ENCODE measurements around the gene ALDH3A1. TPM values are rescaled to one million over a fixed set of nuclear protein-coding genes. Genes with fewer than 3 reads are reported as not detected.

Gene ALDH3A1
- total and polyA plus RNA-seq, 9 of the 15 experiments (the other 6 are each of a cell fraction or from before 2014, with no cell fraction given), result not detected

- no peak for TF ChIP-seq BDP1 (IDR thresholded peaks at IDR 0.05; ENCODE audit: insufficient read depth, insufficient read length)
- TF ChIP-seq, protein P1, sequence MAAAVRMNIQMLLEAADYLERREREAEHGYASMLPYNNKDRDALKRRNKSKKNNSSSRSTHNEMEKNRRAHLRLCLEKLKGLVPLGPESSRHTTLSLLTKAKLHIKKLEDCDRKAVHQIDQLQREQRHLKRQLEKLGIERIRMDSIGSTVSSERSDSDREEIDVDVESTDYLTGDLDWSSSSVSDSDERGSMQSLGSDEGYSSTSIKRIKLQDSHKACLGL (CRISPR knock-in tag; IDR thresholded peaks at IDR 0.05; ENCODE audit: borderline replicate concordance, poor library complexity, severe bottlenecking), result no peak
- TF ChIP-seq MTF1 (CRISPR knock-in tag; IDR thresholded peaks at IDR 0.05; ENCODE audit: borderline replicate concordance), result no peak
- no peak for TF ChIP-seq TBL1XR1 (IDR thresholded peaks at IDR 0.05; ENCODE audit: low read length in 2 of 2)
- no peak for TF ChIP-seq U2AF2 (optimal IDR thresholded peaks at IDR 0.05; ENCODE audit: low read depth, low read length)
- TF ChIP-seq E2F3 (CRISPR knock-in tag; IDR thresholded peaks at IDR 0.05), result no peak
- TF ChIP-seq, protein P2, sequence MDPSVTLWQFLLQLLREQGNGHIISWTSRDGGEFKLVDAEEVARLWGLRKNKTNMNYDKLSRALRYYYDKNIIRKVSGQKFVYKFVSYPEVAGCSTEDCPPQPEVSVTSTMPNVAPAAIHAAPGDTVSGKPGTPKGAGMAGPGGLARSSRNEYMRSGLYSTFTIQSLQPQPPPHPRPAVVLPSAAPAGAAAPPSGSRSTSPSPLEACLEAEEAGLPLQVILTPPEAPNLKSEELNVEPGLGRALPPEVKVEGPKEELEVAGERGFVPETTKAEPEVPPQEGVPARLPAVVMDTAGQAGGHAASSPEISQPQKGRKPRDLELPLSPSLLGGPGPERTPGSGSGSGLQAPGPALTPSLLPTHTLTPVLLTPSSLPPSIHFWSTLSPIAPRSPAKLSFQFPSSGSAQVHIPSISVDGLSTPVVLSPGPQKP (CRISPR knock-in tag; IDR thresholded peaks at IDR 0.05), result no peak
These were observed 30.6 kb downstream of the ALDH3A1 start (continued) for GRCh38 chr17:19717411-19717908.

DNA sequence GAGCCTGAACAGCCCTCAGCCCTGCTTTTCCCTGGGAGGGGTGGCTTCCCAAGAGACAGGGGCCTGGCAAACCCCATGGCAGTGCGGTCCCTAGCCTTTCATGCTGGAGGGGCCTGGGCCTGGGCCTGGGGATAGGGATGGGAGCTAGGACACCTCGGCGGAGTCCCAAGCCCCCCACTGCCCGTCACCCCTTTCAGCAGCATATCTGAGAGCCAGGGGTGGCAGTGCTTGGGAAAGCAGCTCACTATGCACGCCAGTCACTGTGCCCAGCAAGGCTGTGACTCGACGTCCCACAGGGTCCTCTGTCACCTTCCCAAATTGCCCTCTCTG is 31.1 kb downstream of the ALDH3A1 start:
- TF ChIP-seq FOXK2 (conservative IDR thresholded peaks at IDR 0.05 in 1 of 2, IDR thresholded peaks at IDR 0.05 in 1 of 2; ENCODE audit: low read depth in 2 of 2) (no peak), TBL1XR1 (IDR thresholded peaks at IDR 0.05; ENCODE audit: low read length in 2 of 2) (no peak), NFIX (CRISPR knock-in tag; IDR thresholded peaks at IDR 0.05; ENCODE audit: low read depth) (no peak), PBX2 (CRISPR knock-in tag; IDR thresholded peaks at IDR 0.05; ENCODE audit: low read depth) (no peak), PBX2 (tag; conservative IDR thresholded peaks at IDR 0.05; ENCODE audit: low read depth) (no peak)
- intact Hi-C loops (cut with micrococcal nuclease) (no loop called here), in situ Hi-C loops (cut with MboI) (no loop called here)
- no peak for FAIRE-seq
- Histone ChIP-seq H3K27me3 (ENCODE audit: control insufficient read depth in 2 of 2, insufficient read depth in 2 of 2, low read length in 2 of 2) (peaks cover 0 to 51% of the 10 kb centered on the region in 2 experiments; a peak in 2 of 5 replicates), H3K4me1 (replicated peaks in 1 of 2; ENCODE audit: control insufficient read depth in 2 of 2, insufficient read depth in 2 of 2, low read length in 2 of 2) (peaks cover 0 to 6% of the 10 kb centered on the region in 2 experiments; a peak in 2 of 5 replicates), H3K4me2 (ENCODE audit: insufficient read depth, low read length) (no peak overlapping the region), H3K4me3 (no peak overlapping the region), H2AFZ (ENCODE audit: low read depth, low read length) (no peak overlapping the region), H3K9me1 (ENCODE audit: control insufficient read depth, insufficient read depth, low read length) (no peaks in the 10 kb centered on the region), H3K9ac (ENCODE audit: insufficient read depth in 1 of 2, low read depth in 2 of 2, low read length in 2 of 2) (no peak overlapping the region), H3K9me3 (replicated peaks; ENCODE audit: control insufficient read depth, insufficient read depth, low read depth, low read length) (no peaks in the 10 kb centered on the region), H3K36me3 (ENCODE audit: control insufficient read depth, insufficient read depth, low read length) (no peaks in the 10 kb centered on the region), H3K27ac (ENCODE audit: extremely low read depth, low read depth, low read length) (no peak overlapping the region), H3K79me2 (ENCODE audit: control insufficient read depth, insufficient read depth, low read length) (no peaks in the 10 kb centered on the region), H4K20me1 (replicated peaks; ENCODE audit: control insufficient read depth, insufficient read depth, low read length) (no peaks in the 10 kb centered on the region)
- no TSS peak for BruUV-seq (replicated peaks)
- ATAC-seq, result no peak
- CTCF ChIA-PET (ENCODE audit: low intra/inter-chr PET ratio), result no interaction called here
- DNase-seq (ENCODE audit: extremely low read depth in 1 of 4, low spot score in 3 of 4), result no peak
- POLR2A ChIA-PET, result interaction anchor here (0.6 kb wide), 1 partner anchor 357 kb away, joined by 4 read pairs; no protein-coding TSS in a partner anchor
- WGBS (ENCODE audit: insufficient coverage, low coverage, missing lambda C conversion rate), result 2% methylated on average over 6 of the region's 7 CpGs

Data from K562 (cell line).